Measurements from ENCODE around the gene MAP6.
A peak's percentile ranks its signal among the peaks of the same experiment; 100 is the strongest.

Gene MAP6

GRCh38 chr11:75667255-75667830 is 1.5 kb downstream of the MAP6 start:
- in situ Hi-C loops (cut with MboI; ENCODE audit: low sequenced_read_pairs, unreplicated experiment): no loop called here
- TF ChIP-seq CTCF (IDR thresholded peaks at IDR 0.05; ENCODE audit: borderline replicate concordance, control extremely low read depth, extremely low read depth, insufficient read depth, missing control alignments): no peak
- DNase-seq (ENCODE audit: low spot score): peak; percentile 56

- in situ Hi-C loops (cut with MboI; ENCODE audit: low sequenced_read_pairs, unreplicated experiment): no loop called here
- TF ChIP-seq CTCF (IDR thresholded peaks at IDR 0.05; ENCODE audit: borderline replicate concordance, control extremely low read depth, extremely low read depth, insufficient read depth, missing control alignments): no peak
- no peak for DNase-seq (ENCODE audit: low spot score)
These were observed 2.8 kb downstream of the MAP6 start for GRCh38 chr11:75665990-75666389.

GRCh38 chr11:75665126-75665525 is 3.7 kb downstream of the MAP6 start:
- no peak for DNase-seq (ENCODE audit: low spot score)
- in situ Hi-C loops (cut with MboI; ENCODE audit: low sequenced_read_pairs, unreplicated experiment): no loop called here
- no peak for TF ChIP-seq CTCF (IDR thresholded peaks at IDR 0.05; ENCODE audit: borderline replicate concordance, control extremely low read depth, extremely low read depth, insufficient read depth, missing control alignments)

GRCh38 chr11:75664389-75664788 is 4.4 kb downstream of the MAP6 start:
- in situ Hi-C loops (cut with MboI; ENCODE audit: low sequenced_read_pairs, unreplicated experiment): no loop called here
- no peak for TF ChIP-seq CTCF (IDR thresholded peaks at IDR 0.05; ENCODE audit: borderline replicate concordance, control extremely low read depth, extremely low read depth, insufficient read depth, missing control alignments)
- no peak for DNase-seq (ENCODE audit: low spot score)

- no peak for DNase-seq (ENCODE audit: low spot score)
- TF ChIP-seq CTCF (IDR thresholded peaks at IDR 0.05; ENCODE audit: borderline replicate concordance, control extremely low read depth, extremely low read depth, insufficient read depth, missing control alignments): no peak
- in situ Hi-C loops (cut with MboI; ENCODE audit: low sequenced_read_pairs, unreplicated experiment): no loop called here
These were observed 5.0 kb downstream of the MAP6 start for GRCh38 chr11:75663808-75664207.

- no peak for DNase-seq (ENCODE audit: low spot score)
- in situ Hi-C loops (cut with MboI; ENCODE audit: low sequenced_read_pairs, unreplicated experiment): no loop called here
- no peak for TF ChIP-seq CTCF (IDR thresholded peaks at IDR 0.05; ENCODE audit: borderline replicate concordance, control extremely low read depth, extremely low read depth, insufficient read depth, missing control alignments)
These were observed 9.0 kb downstream of the MAP6 start for GRCh38 chr11:75659836-75660235.

Measured in GM13976 (cell line).